IMR-90 (cell line): ENCODE data around the gene MORC2. TPM values are rescaled to one million over a fixed set of nuclear protein-coding genes. Genes with fewer than 3 reads are reported as not detected.
A peak's percentile ranks its signal among the peaks of the same experiment; 100 is the strongest.

Experiments
- ATAC-seq: fragments of 200-7000 bp; cut with Tn5 transposase; 2 replicates; pipeline ENCODE4 v1.9.1; 2020; ENCODE audit warnings: low read depth, mild to moderate bottlenecking, moderate library complexity
- BruUV-seq: library from RNA; stranded (reverse); fragments of 400-500 nt; replicated peaks from 2 replicates; lab custom pipeline; 2021; lab: Mats Ljungman, UMichigan
- CTCF ChIA-PET: fragments of 300-600 bp; formaldehyde crosslinking; extraction: SDS; loops from one replicate; lab custom pipeline; 2021; ENCODE audit warnings: antibody characterized with exemption; lab: Yijun Ruan, JAX
- POLR2A ChIA-PET: fragments of 300-600 bp; sonication (Branson Sonifier 250); formaldehyde crosslinking; loops from one replicate; lab custom pipeline; 2022; ENCODE audit warnings: antibody characterized with exemption; ENCODE audit not compliant: unreplicated experiment; lab: Charles Lee
- DNase-seq: peaks from one replicate; pipeline ENCODE4 v3.0.0; 2013
- H2AFZ ChIP-seq: replicated peaks from 2 replicates; pipeline ENCODE3; 2013; ENCODE audit warnings: low read length, mild to moderate bottlenecking; ENCODE audit not compliant: poor library complexity
- H2AK5ac ChIP-seq: 2 replicates; pipeline ENCODE4 v1.6.1; 2013; ENCODE audit warnings: low read depth, low read length, inconsistent platforms
- H2AK9ac ChIP-seq: replicated peaks from 2 replicates; pipeline ENCODE3; 2013; ENCODE audit warnings: mild to moderate bottlenecking, low read depth, low read length, moderate library complexity; ENCODE audit not compliant: poor library complexity
- H2BK120ac ChIP-seq: 2 replicates; pipeline ENCODE4 v1.6.1; 2013; ENCODE audit warnings: low read depth, low read length, inconsistent platforms
- H2BK15ac ChIP-seq: 3 replicates; pipeline ENCODE4 v1.6.1; 2013; ENCODE audit warnings: low read depth, low read length, inconsistent platforms
- H2BK20ac ChIP-seq: 2 replicates; pipeline ENCODE4 v1.6.1; 2013; ENCODE audit warnings: low read depth, mild to moderate bottlenecking, inconsistent platforms, low read length, moderate library complexity
- H2BK5ac ChIP-seq: 2 replicates; pipeline ENCODE4 v1.6.1; 2013; ENCODE audit warnings: mild to moderate bottlenecking, low read depth, low read length, inconsistent platforms; ENCODE audit not compliant: poor library complexity, severe bottlenecking
- H3K14ac ChIP-seq: replicated peaks from 2 replicates; pipeline ENCODE4 v1.6.1; 2013; ENCODE audit warnings: low read depth, low read length, inconsistent platforms
- H3K18ac ChIP-seq: 2 replicates; pipeline ENCODE4 v1.6.1; 2013; ENCODE audit warnings: low read depth, low read length, control low read depth
- H3K23ac ChIP-seq: 2 replicates; pipeline ENCODE4 v1.6.1; 2013; ENCODE audit warnings: low read depth, low read length, inconsistent platforms
- H3K27ac ChIP-seq: 2 replicates; pipeline ENCODE4 v1.5.1; 2013; ENCODE audit warnings: mild to moderate bottlenecking, control low read depth, low read length; ENCODE audit not compliant: insufficient read depth
- H3K27me3 ChIP-seq: 2 replicates; pipeline ENCODE4 v1.6.1; 2013; ENCODE audit warnings: low read length; ENCODE audit not compliant: control insufficient read depth, insufficient read depth
- H3K36me3 ChIP-seq: 2 replicates; pipeline ENCODE4 v1.6.1; 2013; ENCODE audit warnings: low read length, mixed read lengths; ENCODE audit not compliant: control insufficient read depth, insufficient read depth
- H3K4ac ChIP-seq: 2 replicates; pipeline ENCODE4 v1.6.1; 2013; ENCODE audit warnings: low read depth, low read length, inconsistent platforms
- H3K4me1 ChIP-seq: 2 replicates; pipeline ENCODE4 v1.6.1; 2013; ENCODE audit warnings: low read length, mixed read lengths; ENCODE audit not compliant: control insufficient read depth, insufficient read depth
- H3K4me2 ChIP-seq: 2 replicates; pipeline ENCODE4 v1.6.1; 2013; ENCODE audit warnings: low read depth, mild to moderate bottlenecking, control low read depth, low read length, moderate library complexity
- H3K4me3 ChIP-seq: 2 replicates; pipeline ENCODE4 v1.5.1; 2013; ENCODE audit warnings: low read depth, mild to moderate bottlenecking, control low read depth, low read length, moderate library complexity; ENCODE audit not compliant: insufficient read depth
- H3K56ac ChIP-seq: 2 replicates; pipeline ENCODE4 v1.6.1; 2013; ENCODE audit warnings: low read length, inconsistent platforms; ENCODE audit not compliant: insufficient read depth; ENCODE audit errors: extremely low read depth
- H3K79me1 ChIP-seq, 2 experiments: 2 replicates each; pipeline ENCODE4 v1.6.1; 2013; ENCODE audit warnings: low read length in 2 of 2, inconsistent platforms in 1 of 2, low read depth in 1 of 2
- H3K9ac ChIP-seq: 2 replicates; pipeline ENCODE4 v1.6.1; 2013; ENCODE audit warnings: low read depth, low read length, control low read depth
- H3K9me1 ChIP-seq: 2 replicates; pipeline ENCODE4 v1.6.1; 2013; ENCODE audit warnings: low read length, inconsistent platforms; ENCODE audit not compliant: insufficient read depth
- H3K9me3 ChIP-seq: 2 replicates; pipeline ENCODE4 v1.6.1; 2013; ENCODE audit warnings: low read length; ENCODE audit not compliant: control insufficient read depth, insufficient read depth
- H4K20me1 ChIP-seq: 2 replicates; pipeline ENCODE4 v1.6.1; 2013; ENCODE audit warnings: low read length, inconsistent platforms; ENCODE audit not compliant: insufficient read depth
- H4K5ac ChIP-seq: 2 replicates; pipeline ENCODE4 v1.6.1; 2013; ENCODE audit warnings: mild to moderate bottlenecking, low read depth, low read length, control low read depth
- H4K8ac ChIP-seq, 2 experiments: 2 replicates each; pipeline ENCODE4 v1.6.1; 2013; ENCODE audit warnings: low read depth in 2 of 2, low read length in 2 of 2, control low read depth in 1 of 2, inconsistent platforms in 1 of 2
- H4K91ac ChIP-seq: 2 replicates; pipeline ENCODE4 v1.6.1; 2013; ENCODE audit warnings: low read depth, low read length, inconsistent platforms; ENCODE audit not compliant: insufficient read depth
- MAZ ChIP-seq: IDR thresholded peaks from 2 replicates; pipeline ENCODE4 v1.6.1; 2012; ENCODE audit warnings: low read depth, mild to moderate bottlenecking, low read length, improper control_type of control experiment, moderate library complexity, borderline replicate concordance
- WGBS, 2 experiments: methylation state at CpG; one replicate each; pipeline versions ENCODE4 v1.1.5 to v1.1.7; 2013; ENCODE audit warnings: missing lambda C conversion rate in 2 of 2; ENCODE audit not compliant: insufficient read length in 1 of 2; ENCODE audit errors: extremely low coverage in 2 of 2; 5-methylcytosine and 5-hydroxymethylcytosine counted together
- dilution Hi-C: fragments of 300-500 bp; cut with HindIII; formaldehyde crosslinking; loops from one replicate; pipeline ENCODE4 v1.14.3; 2018; ENCODE audit warnings: low sequenced_read_pairs; ENCODE audit not compliant: unreplicated experiment
- in situ Hi-C: fragments of 300-500 bp; cut with MboI; formaldehyde crosslinking; loops from 3 replicates; pipeline ENCODE4 v1.14.3; 2019; ENCODE audit warnings: low sequenced_read_pairs, inconsistent platforms, mixed read lengths
- intact Hi-C: fragments of 100-400 bp; cut with micrococcal nuclease; formaldehyde crosslinking; loops from 2 replicates; pipeline ENCODE4 v1.10.0; 2022
- polyA plus RNA-seq, 3 experiments: library from polyadenylated mRNA; depleted of rRNA; stranded (reverse); fragments of >200 nt; gene quantifications; 2 replicates each; pipeline ENCODE4 v1.2.3, GENCODE V29; 2012; ENCODE audit warnings: low replicate concordance in 1 of 3
- total RNA-seq: library from RNA; depleted of rRNA; stranded (reverse); fragments of >200 nt; gene quantifications from 2 replicates; pipeline ENCODE4 v1.2.3, GENCODE V29; 2012
- TF ChIP-seq, protein P1 (sequence below): fragments of 150-350 bp; IDR thresholded peaks from 2 replicates; pipeline ENCODE4 v1.6.1; 2017; ENCODE audit warnings: mild to moderate bottlenecking, antibody characterized with exemption, low read length, low read depth

Gene MORC2
- total and polyA plus RNA-seq, 2 of the 4 experiments (the other 2 are of a cell fraction) = 15.8 to 24.7 TPM

- H3K9ac ChIP-seq = no peak overlapping the region
- no peak overlapping the region for H3K27ac ChIP-seq
- no peaks in the 10 kb centered on the region; the same call in 1 of the 2 replicates for H3K4me1 ChIP-seq
- intact Hi-C loops (no loop called here), dilution Hi-C loops (no loop called here), in situ Hi-C loops (no loop called here)
- H2BK5ac ChIP-seq = no peak overlapping the region
- H3K9me1 ChIP-seq = no peaks in the 10 kb centered on the region
- no peak overlapping the region for H2AK5ac ChIP-seq
- no peaks in the 10 kb centered on the region; the same call in 1 of the 2 replicates for H3K27me3 ChIP-seq
- H3K23ac ChIP-seq = no peak overlapping the region
- no peak overlapping the region for H3K4me2 ChIP-seq
- no peak overlapping the region for H3K4ac ChIP-seq
- ChIA-PET CTCF (interaction anchor here (1.2 kb wide), 1 partner anchor 11 kb away, joined by 3 read pairs; no protein-coding TSS in a partner anchor), POLR2A (no interaction called here)
- no peak overlapping the region for H3K4me3 ChIP-seq
- no peaks in the 10 kb centered on the region for H4K20me1 ChIP-seq
- peak; percentile 66; the same call in 1 of the 2 replicates for ATAC-seq
- no peak overlapping the region for H2AFZ ChIP-seq
- no peak overlapping the region for H2BK20ac ChIP-seq
- no peak overlapping the region for H3K18ac ChIP-seq
- H4K8ac ChIP-seq = no peak overlapping the region
- H4K91ac ChIP-seq = no peak overlapping the region
- H3K14ac ChIP-seq = no peak overlapping the region
- no peak overlapping the region for H2BK120ac ChIP-seq
- TF ChIP-seq, protein P1, sequence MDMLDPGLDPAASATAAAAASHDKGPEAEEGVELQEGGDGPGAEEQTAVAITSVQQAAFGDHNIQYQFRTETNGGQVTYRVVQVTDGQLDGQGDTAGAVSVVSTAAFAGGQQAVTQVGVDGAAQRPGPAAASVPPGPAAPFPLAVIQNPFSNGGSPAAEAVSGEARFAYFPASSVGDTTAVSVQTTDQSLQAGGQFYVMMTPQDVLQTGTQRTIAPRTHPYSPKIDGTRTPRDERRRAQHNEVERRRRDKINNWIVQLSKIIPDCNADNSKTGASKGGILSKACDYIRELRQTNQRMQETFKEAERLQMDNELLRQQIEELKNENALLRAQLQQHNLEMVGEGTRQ = peak; percentile 53; the same call in 1 of the 2 replicates
- TF ChIP-seq MAZ = no peak
- no TSS peak for BruUV-seq
- H3K79me1 ChIP-seq = no peaks in the 10 kb centered on the region
- no peak overlapping the region for H2AK9ac ChIP-seq
- H4K5ac ChIP-seq = no peak overlapping the region
- no peak overlapping the region for H2BK15ac ChIP-seq
- H3K9me3 ChIP-seq = no peaks in the 10 kb centered on the region
- no peaks in the 10 kb centered on the region for H3K36me3 ChIP-seq
- WGBS, 2 experiments = 67% methylated on average over 3 of the region's 16 CpGs; no CpG with 5 or more reads in 1 of the 2 experiments
- no peak overlapping the region for H3K56ac ChIP-seq
- DNase-seq = no peak
These were observed 89.8 kb downstream of the MORC2 start for GRCh38 chr22:30878516-30879414.
